IMR-90 (cell line): ENCODE data around the gene DIP2C. TPM values are rescaled to one million over a fixed set of nuclear protein-coding genes. Genes with fewer than 3 reads are reported as not detected.

Experiments used
- ATAC-seq: fragments of 200-7000 bp; cut with Tn5 transposase; 2 replicates; pipeline ENCODE4 v1.9.1; 2020; ENCODE audit warnings: low read depth, mild to moderate bottlenecking, moderate library complexity
- BruUV-seq: library from RNA; stranded (reverse); fragments of 400-500 nt; replicated peaks from 2 replicates; lab custom pipeline; 2021; lab: Mats Ljungman, UMichigan
- CTCF ChIA-PET: fragments of 300-600 bp; formaldehyde crosslinking; extraction: SDS; loops from one replicate; lab custom pipeline; 2021; ENCODE audit warnings: antibody characterized with exemption; lab: Yijun Ruan, JAX
- POLR2A ChIA-PET: fragments of 300-600 bp; sonication (Branson Sonifier 250); formaldehyde crosslinking; loops from one replicate; lab custom pipeline; 2022; ENCODE audit warnings: antibody characterized with exemption; ENCODE audit not compliant: unreplicated experiment; lab: Charles Lee
- DNase-seq: peaks from one replicate; pipeline ENCODE4 v3.0.0; 2013
- H2AFZ ChIP-seq: replicated peaks from 2 replicates; pipeline ENCODE3; 2013; ENCODE audit warnings: low read length, mild to moderate bottlenecking; ENCODE audit not compliant: poor library complexity
- H2AK5ac ChIP-seq: 2 replicates; pipeline ENCODE4 v1.6.1; 2013; ENCODE audit warnings: low read depth, low read length, inconsistent platforms
- H2AK9ac ChIP-seq: replicated peaks from 2 replicates; pipeline ENCODE3; 2013; ENCODE audit warnings: mild to moderate bottlenecking, low read depth, low read length, moderate library complexity; ENCODE audit not compliant: poor library complexity
- H2BK120ac ChIP-seq: 2 replicates; pipeline ENCODE4 v1.6.1; 2013; ENCODE audit warnings: low read depth, low read length, inconsistent platforms
- H2BK15ac ChIP-seq: 3 replicates; pipeline ENCODE4 v1.6.1; 2013; ENCODE audit warnings: low read depth, low read length, inconsistent platforms
- H2BK20ac ChIP-seq: 2 replicates; pipeline ENCODE4 v1.6.1; 2013; ENCODE audit warnings: low read depth, mild to moderate bottlenecking, inconsistent platforms, low read length, moderate library complexity
- H2BK5ac ChIP-seq: 2 replicates; pipeline ENCODE4 v1.6.1; 2013; ENCODE audit warnings: mild to moderate bottlenecking, low read depth, low read length, inconsistent platforms; ENCODE audit not compliant: poor library complexity, severe bottlenecking
- H3K14ac ChIP-seq: replicated peaks from 2 replicates; pipeline ENCODE4 v1.6.1; 2013; ENCODE audit warnings: low read depth, low read length, inconsistent platforms
- H3K18ac ChIP-seq: 2 replicates; pipeline ENCODE4 v1.6.1; 2013; ENCODE audit warnings: low read depth, low read length, control low read depth
- H3K23ac ChIP-seq: 2 replicates; pipeline ENCODE4 v1.6.1; 2013; ENCODE audit warnings: low read depth, low read length, inconsistent platforms
- H3K27ac ChIP-seq: 2 replicates; pipeline ENCODE4 v1.5.1; 2013; ENCODE audit warnings: mild to moderate bottlenecking, control low read depth, low read length; ENCODE audit not compliant: insufficient read depth
- H3K27me3 ChIP-seq: 2 replicates; pipeline ENCODE4 v1.6.1; 2013; ENCODE audit warnings: low read length; ENCODE audit not compliant: control insufficient read depth, insufficient read depth
- H3K36me3 ChIP-seq: 2 replicates; pipeline ENCODE4 v1.6.1; 2013; ENCODE audit warnings: low read length, mixed read lengths; ENCODE audit not compliant: control insufficient read depth, insufficient read depth
- H3K4ac ChIP-seq: 2 replicates; pipeline ENCODE4 v1.6.1; 2013; ENCODE audit warnings: low read depth, low read length, inconsistent platforms
- H3K4me1 ChIP-seq: 2 replicates; pipeline ENCODE4 v1.6.1; 2013; ENCODE audit warnings: low read length, mixed read lengths; ENCODE audit not compliant: control insufficient read depth, insufficient read depth
- H3K4me2 ChIP-seq: 2 replicates; pipeline ENCODE4 v1.6.1; 2013; ENCODE audit warnings: low read depth, mild to moderate bottlenecking, control low read depth, low read length, moderate library complexity
- H3K4me3 ChIP-seq: 2 replicates; pipeline ENCODE4 v1.5.1; 2013; ENCODE audit warnings: low read depth, mild to moderate bottlenecking, control low read depth, low read length, moderate library complexity; ENCODE audit not compliant: insufficient read depth
- H3K56ac ChIP-seq: 2 replicates; pipeline ENCODE4 v1.6.1; 2013; ENCODE audit warnings: low read length, inconsistent platforms; ENCODE audit not compliant: insufficient read depth; ENCODE audit errors: extremely low read depth
- H3K79me1 ChIP-seq, 2 experiments: 2 replicates each; pipeline ENCODE4 v1.6.1; 2013; ENCODE audit warnings: low read length in 2 of 2, inconsistent platforms in 1 of 2, low read depth in 1 of 2
- H3K9ac ChIP-seq: 2 replicates; pipeline ENCODE4 v1.6.1; 2013; ENCODE audit warnings: low read depth, low read length, control low read depth
- H3K9me1 ChIP-seq: 2 replicates; pipeline ENCODE4 v1.6.1; 2013; ENCODE audit warnings: low read length, inconsistent platforms; ENCODE audit not compliant: insufficient read depth
- H3K9me3 ChIP-seq: 2 replicates; pipeline ENCODE4 v1.6.1; 2013; ENCODE audit warnings: low read length; ENCODE audit not compliant: control insufficient read depth, insufficient read depth
- H4K20me1 ChIP-seq: 2 replicates; pipeline ENCODE4 v1.6.1; 2013; ENCODE audit warnings: low read length, inconsistent platforms; ENCODE audit not compliant: insufficient read depth
- H4K5ac ChIP-seq: 2 replicates; pipeline ENCODE4 v1.6.1; 2013; ENCODE audit warnings: mild to moderate bottlenecking, low read depth, low read length, control low read depth
- H4K8ac ChIP-seq, 2 experiments: 2 replicates each; pipeline ENCODE4 v1.6.1; 2013; ENCODE audit warnings: low read depth in 2 of 2, low read length in 2 of 2, control low read depth in 1 of 2, inconsistent platforms in 1 of 2
- H4K91ac ChIP-seq: 2 replicates; pipeline ENCODE4 v1.6.1; 2013; ENCODE audit warnings: low read depth, low read length, inconsistent platforms; ENCODE audit not compliant: insufficient read depth
- BHLHE40 ChIP-seq: fragments of 150-350 bp; IDR thresholded peaks from 2 replicates; pipeline ENCODE4 v1.6.1; 2016; ENCODE audit warnings: mild to moderate bottlenecking, low read depth, low read length
- CHD1 ChIP-seq: IDR thresholded peaks from 2 replicates; pipeline ENCODE4 v1.6.1; 2012; ENCODE audit warnings: low read depth, low read length, improper control_type of control experiment
- FOS ChIP-seq: fragments of 150-350 bp; IDR thresholded peaks from 2 replicates; pipeline ENCODE4 v1.6.1; 2016; ENCODE audit warnings: low read depth, low read length
- MAFK ChIP-seq: IDR thresholded peaks from 2 replicates; pipeline ENCODE4 v1.6.1; 2012; ENCODE audit warnings: low read depth, low read length, improper control_type of control experiment
- MAZ ChIP-seq: IDR thresholded peaks from 2 replicates; pipeline ENCODE4 v1.6.1; 2012; ENCODE audit warnings: low read depth, mild to moderate bottlenecking, low read length, improper control_type of control experiment, moderate library complexity, borderline replicate concordance
- NFE2L2 ChIP-seq: fragments of 150-350 bp; IDR thresholded peaks from 2 replicates; pipeline ENCODE4 v1.6.1; 2016; ENCODE audit warnings: low read depth, mild to moderate bottlenecking, low read length
- POLR2A ChIP-seq: IDR thresholded peaks from 2 replicates; pipeline ENCODE4 v1.6.1; 2012; ENCODE audit warnings: mild to moderate bottlenecking, low read depth, low read length
- RCOR1 ChIP-seq: IDR thresholded peaks from 2 replicates; pipeline ENCODE4 v1.6.1; 2012; ENCODE audit warnings: mild to moderate bottlenecking, low read length, improper control_type of control experiment; ENCODE audit not compliant: insufficient replicate concordance
- RFX5 ChIP-seq: IDR thresholded peaks from 2 replicates; pipeline ENCODE4 v1.8.0; 2012; ENCODE audit warnings: low read depth, mild to moderate bottlenecking, low read length, moderate library complexity
- SMC3 ChIP-seq: fragments of 150-350 bp; IDR thresholded peaks from 2 replicates; pipeline ENCODE4 v1.6.1; 2016; ENCODE audit warnings: low read depth, mild to moderate bottlenecking, antibody characterized with exemption, low read length, moderate library complexity
- WGBS, 2 experiments: methylation state at CpG; one replicate each; pipeline versions ENCODE4 v1.1.5 to v1.1.7; 2013; ENCODE audit warnings: missing lambda C conversion rate in 2 of 2; ENCODE audit not compliant: insufficient read length in 1 of 2; ENCODE audit errors: extremely low coverage in 2 of 2; 5-methylcytosine and 5-hydroxymethylcytosine counted together
- dilution Hi-C: fragments of 300-500 bp; cut with HindIII; formaldehyde crosslinking; loops from one replicate; pipeline ENCODE4 v1.14.3; 2018; ENCODE audit warnings: low sequenced_read_pairs; ENCODE audit not compliant: unreplicated experiment
- in situ Hi-C: fragments of 300-500 bp; cut with MboI; formaldehyde crosslinking; loops from 3 replicates; pipeline ENCODE4 v1.14.3; 2019; ENCODE audit warnings: low sequenced_read_pairs, inconsistent platforms, mixed read lengths
- intact Hi-C: fragments of 100-400 bp; cut with micrococcal nuclease; formaldehyde crosslinking; loops from 2 replicates; pipeline ENCODE4 v1.10.0; 2022
- polyA plus RNA-seq, 3 experiments: library from polyadenylated mRNA; depleted of rRNA; stranded (reverse); fragments of >200 nt; gene quantifications; 2 replicates each; pipeline ENCODE4 v1.2.3, GENCODE V29; 2012; ENCODE audit warnings: low replicate concordance in 1 of 3
- total RNA-seq: library from RNA; depleted of rRNA; stranded (reverse); fragments of >200 nt; gene quantifications from 2 replicates; pipeline ENCODE4 v1.2.3, GENCODE V29; 2012
- TF ChIP-seq, protein P1 (sequence below): conservative IDR thresholded peaks from 2 replicates; pipeline ENCODE4 v1.5.1; 2012; ENCODE audit warnings: mild to moderate bottlenecking, low read depth, low read length, improper control_type of control experiment
- TF ChIP-seq, protein P2 (sequence below): fragments of 150-350 bp; IDR thresholded peaks from 2 replicates; pipeline ENCODE4 v1.6.1; 2016; ENCODE audit warnings: low read depth, mild to moderate bottlenecking, low read length, moderate library complexity, borderline replicate concordance

The DIP2C gene
- total and polyA plus RNA-seq, 2 of the 4 experiments (the other 2 are of a cell fraction) = 8.6 to 17.3 TPM

GRCh38 chr10:639001-639750 is 50.3 kb downstream of the DIP2C start:
- peaks cover 26 to 83% of the 10 kb centered on the region in 2 experiments for H3K79me1 ChIP-seq
- no peak overlapping the region for H3K14ac ChIP-seq
- H2BK15ac ChIP-seq = no peak overlapping the region
- H3K4ac ChIP-seq = no peak overlapping the region
- H2AK9ac ChIP-seq = no peak overlapping the region
- H3K9ac ChIP-seq = no peak overlapping the region
- no peak overlapping the region for H2BK120ac ChIP-seq
- H4K91ac ChIP-seq = no peak overlapping the region
- CTCF ChIA-PET = no interaction called here
- H3K4me1 ChIP-seq = peaks cover 4% of the 10 kb centered on the region
- no peak for TF ChIP-seq MAZ
- TF ChIP-seq RFX5 = no peak
- TF ChIP-seq CHD1 = no peak
- TF ChIP-seq BHLHE40 = no peak
- TF ChIP-seq FOS = no peak
- no peak for TF ChIP-seq RCOR1
- TF ChIP-seq MAFK = no peak
- TF ChIP-seq SMC3 = no peak
- TF ChIP-seq NFE2L2 = no peak
- TF ChIP-seq, protein P1, sequence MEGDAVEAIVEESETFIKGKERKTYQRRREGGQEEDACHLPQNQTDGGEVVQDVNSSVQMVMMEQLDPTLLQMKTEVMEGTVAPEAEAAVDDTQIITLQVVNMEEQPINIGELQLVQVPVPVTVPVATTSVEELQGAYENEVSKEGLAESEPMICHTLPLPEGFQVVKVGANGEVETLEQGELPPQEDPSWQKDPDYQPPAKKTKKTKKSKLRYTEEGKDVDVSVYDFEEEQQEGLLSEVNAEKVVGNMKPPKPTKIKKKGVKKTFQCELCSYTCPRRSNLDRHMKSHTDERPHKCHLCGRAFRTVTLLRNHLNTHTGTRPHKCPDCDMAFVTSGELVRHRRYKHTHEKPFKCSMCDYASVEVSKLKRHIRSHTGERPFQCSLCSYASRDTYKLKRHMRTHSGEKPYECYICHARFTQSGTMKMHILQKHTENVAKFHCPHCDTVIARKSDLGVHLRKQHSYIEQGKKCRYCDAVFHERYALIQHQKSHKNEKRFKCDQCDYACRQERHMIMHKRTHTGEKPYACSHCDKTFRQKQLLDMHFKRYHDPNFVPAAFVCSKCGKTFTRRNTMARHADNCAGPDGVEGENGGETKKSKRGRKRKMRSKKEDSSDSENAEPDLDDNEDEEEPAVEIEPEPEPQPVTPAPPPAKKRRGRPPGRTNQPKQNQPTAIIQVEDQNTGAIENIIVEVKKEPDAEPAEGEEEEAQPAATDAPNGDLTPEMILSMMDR = no peak
- TF ChIP-seq, protein P2, sequence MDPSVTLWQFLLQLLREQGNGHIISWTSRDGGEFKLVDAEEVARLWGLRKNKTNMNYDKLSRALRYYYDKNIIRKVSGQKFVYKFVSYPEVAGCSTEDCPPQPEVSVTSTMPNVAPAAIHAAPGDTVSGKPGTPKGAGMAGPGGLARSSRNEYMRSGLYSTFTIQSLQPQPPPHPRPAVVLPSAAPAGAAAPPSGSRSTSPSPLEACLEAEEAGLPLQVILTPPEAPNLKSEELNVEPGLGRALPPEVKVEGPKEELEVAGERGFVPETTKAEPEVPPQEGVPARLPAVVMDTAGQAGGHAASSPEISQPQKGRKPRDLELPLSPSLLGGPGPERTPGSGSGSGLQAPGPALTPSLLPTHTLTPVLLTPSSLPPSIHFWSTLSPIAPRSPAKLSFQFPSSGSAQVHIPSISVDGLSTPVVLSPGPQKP = no peak
- TF ChIP-seq POLR2A = no peak
- no peak overlapping the region for H3K18ac ChIP-seq
- no peak for ATAC-seq
- H3K27ac ChIP-seq = no peak overlapping the region
- no peaks in the 10 kb centered on the region for H3K9me3 ChIP-seq
- H3K27me3 ChIP-seq = no peaks in the 10 kb centered on the region
- no TSS peak for BruUV-seq
- WGBS, 2 experiments = 96% methylated on average over 23 of the region's 42 CpGs; no CpG with 5 or more reads in 1 of the 2 experiments
- no peak overlapping the region for H2AFZ ChIP-seq
- no peak overlapping the region for H3K4me3 ChIP-seq
- H3K4me2 ChIP-seq = no peak overlapping the region
- peaks cover 31% of the 10 kb centered on the region for H3K9me1 ChIP-seq
- H4K20me1 ChIP-seq = peaks cover 92% of the 10 kb centered on the region
- H3K23ac ChIP-seq = no peak overlapping the region
- in situ Hi-C loops = no loop called here
- H4K8ac ChIP-seq = no peak overlapping the region
- H2BK20ac ChIP-seq = no peak overlapping the region
- POLR2A ChIA-PET = no interaction called here
- H3K56ac ChIP-seq = no peak overlapping the region
- H4K5ac ChIP-seq = no peak overlapping the region
- no peaks in the 10 kb centered on the region for H3K36me3 ChIP-seq
- no peak overlapping the region for H2BK5ac ChIP-seq
- intact Hi-C loops = no loop called here
- no peak for DNase-seq
- H2AK5ac ChIP-seq = no peak overlapping the region
- dilution Hi-C loops = no loop called here
